ENCODE results near the gene KREMEN2.
A peak's percentile ranks its signal among the peaks of the same experiment; 100 is the strongest.

GRCh38 chr16:2919511-2920255 lies 44.4 kb upstream of the KREMEN2 start:
- TF ChIP-seq CTCF (IDR thresholded peaks at IDR 0.05) (peak; percentile 91 to 98 (median 95)), POLR2A (IDR thresholded peaks at IDR 0.05) (no peak)
